HL-60 (cell line): Measurements from ENCODE around the gene GGA1.

Experiments used
- DNase-seq, 2 experiments: peaks; one replicate each; pipeline ENCODE4 v3.0.0-alpha.2; 2010 to 2020; ENCODE audit warnings: low read depth in 1 of 2, low spot score in 1 of 2
- H3K27ac ChIP-seq: fragments of 250-450 bp; sonication (Bioruptor Pico); replicated peaks from 2 replicates; pipeline ENCODE4 v1.5.1; 2020; ENCODE audit warnings: mild to moderate bottlenecking, moderate library complexity
- H3K27me3 ChIP-seq: fragments of 250-450 bp; sonication (Bioruptor Pico); 2 replicates; pipeline ENCODE4 v1.5.1; 2021; ENCODE audit warnings: mild to moderate bottlenecking, moderate library complexity; ENCODE audit not compliant: insufficient read depth, poor library complexity, severe bottlenecking
- H3K4me3 ChIP-seq: replicated peaks from 2 replicates; pipeline ENCODE4 v1.5.1; 2011; ENCODE audit warnings: mild to moderate bottlenecking, control low read depth, low read length; ENCODE audit not compliant: insufficient read depth
- CTCF ChIP-seq: IDR thresholded peaks from one replicate; pipeline ENCODE4 v1.5.1; 2011; ENCODE audit warnings: low read length, control low read depth, inconsistent platforms; ENCODE audit not compliant: insufficient read depth
- GABPA ChIP-seq: IDR thresholded peaks from 2 replicates; pipeline ENCODE4 v1.6.1; 2012; ENCODE audit warnings: low read depth
- POLR2AphosphoS5 ChIP-seq: IDR thresholded peaks from 2 replicates; pipeline ENCODE4 v1.6.1; 2012; ENCODE audit warnings: low read depth
- REST ChIP-seq: IDR thresholded peaks from 2 replicates; pipeline ENCODE4 v1.6.1; 2012; ENCODE audit warnings: low read depth; ENCODE audit not compliant: insufficient replicate concordance
- SPI1 ChIP-seq: IDR thresholded peaks from 2 replicates; pipeline ENCODE4 v1.6.1; 2012; ENCODE audit warnings: low read depth, mild to moderate bottlenecking, borderline replicate concordance

GGA1 gene

DNA sequence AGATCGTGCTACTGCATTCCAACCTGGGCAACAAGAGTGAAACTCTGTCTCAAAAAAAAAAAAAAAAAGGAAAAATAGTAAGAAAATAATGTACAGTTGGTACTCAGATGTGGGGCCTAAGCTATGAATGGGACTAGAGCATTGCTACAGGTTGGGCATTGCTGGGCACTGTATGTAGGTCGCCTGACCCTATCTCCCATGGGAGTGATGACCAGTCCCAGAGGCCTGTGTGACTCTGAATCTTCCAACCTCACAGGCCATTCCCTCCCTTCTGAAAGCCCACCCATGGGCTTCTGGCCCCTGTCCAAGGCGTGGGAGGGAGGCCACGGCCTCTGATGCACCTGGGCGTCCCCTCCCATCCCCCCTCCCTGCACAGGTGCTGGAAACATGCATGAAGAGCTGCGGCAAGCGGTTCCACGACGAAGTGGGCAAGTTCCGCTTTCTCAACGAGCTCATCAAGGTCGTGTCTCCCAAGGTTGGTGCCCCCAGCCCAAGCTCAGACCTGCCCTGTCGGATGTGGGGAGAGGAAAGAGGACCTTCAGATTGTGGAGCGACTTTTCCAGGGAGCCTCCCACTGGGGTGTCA lies 9.5 kb downstream of the GGA1 start:
- H3K27me3 ChIP-seq: no peaks in the 10 kb centered on the region
- H3K4me3 ChIP-seq: no peak overlapping the region
- TF ChIP-seq POLR2AphosphoS5 (no peak), REST (no peak), CTCF (no peak), GABPA (no peak), SPI1 (no peak)
- no peak overlapping the region for H3K27ac ChIP-seq
- no peak for DNase-seq

DNA sequence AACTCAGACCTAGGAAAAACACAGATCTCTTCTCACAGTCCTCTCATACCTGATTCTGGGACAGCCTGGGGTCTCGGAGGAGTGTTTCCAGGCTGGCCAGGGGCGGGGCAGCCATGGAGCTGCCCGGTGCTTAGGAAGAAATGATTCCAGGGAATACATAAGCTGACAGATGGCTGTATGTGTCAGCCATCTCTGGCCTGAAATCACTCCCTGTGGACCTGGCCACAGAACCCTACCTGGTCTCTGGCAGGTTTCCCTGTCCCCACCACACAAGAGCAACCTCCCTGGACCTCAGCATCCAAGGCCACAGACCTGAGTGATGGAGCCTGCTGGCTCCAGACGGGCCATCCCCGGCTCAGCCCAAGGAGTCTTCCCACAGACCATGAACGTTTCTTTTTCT lies 10.0 kb downstream of the GGA1 start:
- no peak for TF ChIP-seq CTCF
- TF ChIP-seq GABPA: no peak
- TF ChIP-seq POLR2AphosphoS5: no peak; the same call in 1 of the 2 replicates
- DNase-seq: no peak
- no peak overlapping the region for H3K4me3 ChIP-seq
- no peak overlapping the region for H3K27ac ChIP-seq
- no peaks in the 10 kb centered on the region for H3K27me3 ChIP-seq

DNA sequence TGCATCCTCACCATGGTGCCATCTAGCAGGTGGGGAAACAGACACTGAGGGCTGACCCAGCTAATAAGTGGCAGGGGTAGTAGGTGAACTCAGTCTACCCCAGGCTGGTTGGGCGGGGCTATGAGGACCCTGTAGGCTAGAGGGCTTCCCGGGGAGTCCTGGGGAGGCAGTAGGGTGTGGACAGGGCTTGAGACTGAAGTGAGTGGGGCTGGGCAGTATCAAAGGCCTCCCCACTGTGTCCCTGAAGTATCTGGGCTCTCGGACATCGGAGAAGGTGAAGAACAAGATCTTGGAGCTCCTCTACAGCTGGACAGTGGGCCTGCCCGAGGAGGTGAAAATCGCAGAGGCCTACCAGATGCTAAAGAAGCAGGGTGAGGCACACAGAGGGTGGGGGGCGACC lies 11.4 kb downstream of the GGA1 start:
- TF ChIP-seq REST (no peak), GABPA (no peak), SPI1 (no peak), POLR2AphosphoS5 (no peak), CTCF (no peak)
- H3K27ac ChIP-seq: no peak overlapping the region
- no peak overlapping the region for H3K4me3 ChIP-seq
- no peaks in the 10 kb centered on the region for H3K27me3 ChIP-seq
- DNase-seq: no peak

GRCh38 chr22:37621352-37621860 lies 12.8 kb downstream of the GGA1 start:
- no peak overlapping the region for H3K4me3 ChIP-seq
- no peak for DNase-seq
- no peak for TF ChIP-seq REST
- TF ChIP-seq SPI1: no peak
- TF ChIP-seq POLR2AphosphoS5: no peak
- no peak for TF ChIP-seq GABPA
- no peak for TF ChIP-seq CTCF
- H3K27me3 ChIP-seq: no peaks in the 10 kb centered on the region
- H3K27ac ChIP-seq: no peak overlapping the region
